ENCODE measurements around the gene ZNF117.
"Not testable (repeated sequence)": the region's sequence is repeated elsewhere in the genome, so short reads cannot be mapped to it uniquely, and the experiment has no call there.

Gene ZNF117

DNA sequence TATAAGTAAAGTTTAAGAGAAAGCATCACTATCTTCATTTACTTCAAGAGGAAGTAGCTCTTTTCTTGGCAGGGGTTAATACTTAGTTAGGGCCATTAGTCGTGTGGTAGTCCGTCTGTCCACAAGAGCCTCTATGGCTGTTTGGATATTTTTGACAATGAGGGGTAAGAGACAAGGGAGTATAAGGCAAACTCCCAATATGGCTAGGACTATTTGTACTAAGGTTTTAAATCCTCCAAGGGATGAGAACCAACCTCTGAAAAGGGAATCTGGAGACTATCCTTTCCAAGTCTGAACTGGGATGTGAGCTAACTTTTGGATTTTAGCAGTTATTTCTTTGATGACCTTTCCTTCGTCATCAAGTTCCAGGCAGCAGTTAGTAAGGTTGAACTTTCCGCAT is at the start of gene ZNF117:
ZNF117 (minus strand) TSS at position 101 of the 400 bp plus-strand sequence.
- DNase-seq (ENCODE audit: extremely low read depth in 1 of 2, low read depth in 1 of 2) = no peak

DNA sequence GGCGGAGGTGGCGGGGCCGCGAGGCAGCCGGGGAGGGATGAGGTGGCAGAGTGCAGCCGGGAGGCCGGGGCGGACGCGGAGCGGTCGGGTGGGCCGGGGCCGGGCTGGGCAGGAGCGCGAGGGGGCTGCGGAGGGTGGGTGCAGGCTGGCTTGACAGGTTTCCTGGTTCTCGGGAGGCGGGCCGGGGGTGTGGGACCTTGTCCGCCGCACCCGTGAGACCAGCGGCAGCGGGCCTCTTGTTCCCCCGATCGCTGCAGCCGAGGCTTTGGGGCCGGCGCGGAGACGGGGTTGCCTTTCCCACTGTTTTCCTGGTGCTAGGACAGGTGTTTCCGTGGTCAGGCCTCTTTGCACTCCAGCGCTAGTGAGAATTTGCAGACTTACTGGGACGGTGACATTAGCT is 47.9 kb upstream of the ZNF117 start:
- DNase-seq (ENCODE audit: extremely low read depth in 1 of 2, low read depth in 1 of 2) = peak in 1 of 2 donors; percentile 5

DNA sequence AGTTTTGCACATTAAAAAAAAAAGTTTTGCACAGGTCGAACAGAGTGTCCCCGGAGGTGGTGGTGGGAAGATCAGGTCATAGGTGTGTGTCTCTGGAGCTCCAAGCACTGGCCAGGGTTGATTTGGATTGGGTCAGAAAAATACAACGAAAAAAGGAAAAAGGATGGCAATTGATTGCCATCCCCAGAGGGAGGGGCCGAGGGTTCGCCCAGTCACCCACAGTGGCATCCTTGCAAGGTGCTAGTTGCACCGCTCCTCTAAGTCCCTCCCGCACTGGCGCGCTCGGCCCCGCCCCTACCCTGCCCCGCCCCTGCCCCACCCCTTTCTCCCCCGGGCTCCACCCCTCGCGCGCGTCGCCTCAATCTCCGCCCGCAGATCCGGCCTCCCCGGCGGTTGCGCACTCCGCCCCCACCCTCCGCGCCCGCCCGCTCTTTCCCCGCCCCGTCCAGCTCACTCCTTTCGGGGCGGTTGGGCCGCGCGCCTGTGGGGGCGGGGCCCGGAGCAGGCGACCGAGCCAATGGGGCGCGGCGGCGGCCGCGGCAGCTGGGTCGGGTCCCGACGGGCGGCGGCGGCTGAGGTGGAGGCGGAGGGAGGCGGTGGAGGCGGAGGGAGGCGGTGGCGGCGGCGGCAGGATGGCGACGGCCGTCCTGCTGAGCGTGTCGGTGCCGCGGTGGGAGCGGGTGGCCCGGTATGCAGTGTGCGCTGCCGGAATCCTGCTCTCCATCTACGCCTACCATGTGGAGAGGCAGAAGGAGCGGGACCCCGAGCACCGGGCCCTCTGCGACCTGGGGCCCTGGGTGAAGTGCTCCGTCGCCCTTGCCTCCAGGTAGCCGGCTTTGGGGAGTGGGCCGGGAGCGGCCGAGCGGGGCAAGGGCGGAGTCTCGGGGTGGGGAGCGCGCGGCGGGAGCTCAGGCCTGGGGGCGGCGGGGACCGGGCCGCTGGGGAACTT is 47.2 kb upstream of the ZNF117 start:
- DNase-seq (ENCODE audit: extremely low read depth in 1 of 2, low read depth in 1 of 2) = peak; percentile 87 to 88

DNA sequence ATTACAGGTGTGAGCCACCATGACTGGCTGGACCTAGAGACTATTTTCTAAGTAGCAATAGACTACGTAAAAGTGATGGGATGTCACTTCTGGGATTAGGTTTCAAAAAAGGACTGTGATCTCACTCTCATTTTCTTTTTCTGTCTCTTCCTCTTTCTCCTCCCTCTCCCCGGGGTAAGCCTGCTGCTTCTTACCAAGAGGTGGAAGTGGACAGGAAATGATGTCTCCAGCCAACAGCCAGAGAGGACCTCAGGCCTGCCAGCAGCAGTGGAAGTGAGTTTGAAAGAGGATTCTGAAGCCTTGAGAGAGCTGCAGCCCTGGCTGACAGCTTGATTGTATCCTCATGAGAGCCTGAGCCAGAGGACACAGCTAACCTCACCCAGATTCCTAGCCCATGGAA is 45.7 kb upstream of the ZNF117 start:
- not testable (repeated sequence) for DNase-seq (ENCODE audit: extremely low read depth in 1 of 2, low read depth in 1 of 2)

DNA sequence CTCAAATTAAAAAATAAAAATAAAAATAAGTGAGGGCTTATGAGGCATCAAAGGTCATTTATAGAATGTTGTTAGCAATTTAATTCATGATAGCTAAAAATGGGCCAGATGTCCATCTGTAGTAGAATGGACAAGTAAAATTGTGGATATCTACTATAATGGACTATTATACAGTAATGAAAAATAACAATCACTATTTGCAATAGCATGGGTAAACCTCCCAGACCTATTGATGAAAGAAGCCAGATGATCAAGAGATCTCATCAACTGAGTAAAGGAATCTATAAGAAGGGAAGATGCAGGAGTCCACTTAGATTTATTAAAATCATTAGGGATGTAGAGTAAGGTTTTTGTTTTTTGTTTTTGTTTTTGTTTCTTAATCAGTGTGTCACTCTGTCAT is 44.6 kb upstream of the ZNF117 start:
- not testable (repeated sequence) for DNase-seq (ENCODE audit: extremely low read depth in 1 of 2, low read depth in 1 of 2)

DNA sequence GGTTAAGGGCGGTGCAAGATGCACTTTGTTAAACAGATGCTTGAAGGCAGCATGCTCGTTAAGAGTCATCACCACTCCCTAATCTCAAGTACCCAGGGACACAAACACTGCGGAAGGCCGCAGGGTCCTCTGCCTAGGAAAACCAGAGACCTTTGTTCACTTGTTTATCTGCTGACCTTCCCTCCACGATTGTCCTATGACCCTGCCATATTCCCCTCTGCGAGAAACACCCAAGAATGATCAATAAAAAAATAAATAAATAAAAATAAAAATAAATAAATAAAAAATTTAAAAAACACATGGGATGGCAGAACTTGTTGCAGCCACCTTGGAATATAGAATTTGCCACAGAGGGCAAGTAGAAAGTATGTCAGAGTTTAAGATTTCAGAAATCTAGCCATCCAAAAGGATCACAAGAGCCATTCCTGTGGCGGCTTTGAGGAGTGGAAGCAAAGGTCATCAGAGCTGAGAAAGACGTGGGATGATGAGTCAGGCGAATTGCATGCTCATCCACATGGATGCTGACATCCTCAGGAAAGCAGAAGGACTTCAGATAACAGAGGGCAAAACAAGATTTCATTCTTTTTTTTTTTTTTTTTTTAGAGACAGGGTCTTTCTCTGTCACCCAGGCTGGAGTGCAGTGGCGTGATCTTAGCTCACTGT is 43.4 kb upstream of the ZNF117 start:
- not testable (repeated sequence) for DNase-seq (ENCODE audit: extremely low read depth in 1 of 2, low read depth in 1 of 2)

DNA sequence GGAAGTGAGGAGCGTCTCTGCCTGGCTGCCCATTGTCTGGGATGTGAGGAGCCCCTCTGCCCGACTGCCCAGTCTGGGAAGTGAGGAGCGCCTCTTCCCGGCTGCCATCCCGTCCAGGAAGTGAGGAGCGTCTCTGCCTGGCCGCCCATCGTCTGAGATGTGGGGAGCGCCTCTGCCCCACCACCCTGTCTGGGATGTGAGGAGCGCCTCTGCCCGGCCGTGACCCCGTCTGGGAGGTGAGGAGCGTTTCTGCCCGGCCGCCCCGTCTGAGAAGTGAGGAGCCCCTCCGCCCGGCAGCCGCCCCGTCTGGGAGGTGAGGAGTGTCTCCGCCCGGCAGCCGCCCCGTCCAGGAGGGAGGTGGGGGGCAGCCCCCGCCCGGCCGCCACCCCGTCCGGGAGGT is 42.6 kb upstream of the ZNF117 start:
- not testable (repeated sequence) for DNase-seq (ENCODE audit: extremely low read depth in 1 of 2, low read depth in 1 of 2)

DNA sequence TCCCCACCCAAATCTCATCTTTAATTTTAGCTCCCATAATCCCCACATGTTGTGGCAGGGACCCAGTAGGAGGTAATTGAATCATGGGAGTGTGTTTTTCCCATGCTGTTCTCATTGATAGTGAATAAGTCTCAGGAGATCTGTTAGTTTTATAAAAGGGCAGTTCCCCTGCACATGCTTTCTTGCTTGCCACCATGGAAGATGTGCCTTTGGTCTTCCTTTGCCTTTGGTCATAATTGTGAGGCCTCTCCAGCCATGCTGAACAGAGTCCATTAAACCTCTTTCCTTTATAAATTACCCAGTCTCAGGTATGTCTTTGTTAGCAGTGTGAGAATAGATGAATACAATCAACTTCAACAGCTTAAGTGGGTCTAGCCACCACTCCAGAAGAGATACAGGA is 34.2 kb upstream of the ZNF117 start:
- DNase-seq (ENCODE audit: extremely low read depth in 1 of 2, low read depth in 1 of 2) = not testable (repeated sequence)

DNA sequence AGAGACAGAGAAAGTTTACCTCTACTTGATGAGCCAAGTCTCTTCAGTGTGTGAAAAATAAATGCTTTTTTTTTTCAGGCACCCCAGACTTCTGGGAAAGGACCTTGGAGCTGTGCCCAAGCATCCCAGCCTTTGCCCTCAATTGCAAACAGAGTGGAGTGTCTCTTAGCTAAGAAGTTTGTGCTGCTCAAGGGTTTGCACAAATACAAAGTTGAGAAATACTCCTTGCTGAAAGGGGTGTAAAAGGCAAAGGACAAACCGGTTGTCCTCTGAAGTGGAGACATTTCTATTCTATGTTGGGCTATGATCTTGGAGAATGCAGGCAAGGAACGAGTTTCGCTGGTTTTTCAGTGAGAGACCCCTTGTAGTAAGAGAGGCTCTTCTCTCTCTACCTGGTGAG is 30.1 kb upstream of the ZNF117 start:
- DNase-seq (ENCODE audit: extremely low read depth in 1 of 2, low read depth in 1 of 2) = not testable (repeated sequence)

DNA sequence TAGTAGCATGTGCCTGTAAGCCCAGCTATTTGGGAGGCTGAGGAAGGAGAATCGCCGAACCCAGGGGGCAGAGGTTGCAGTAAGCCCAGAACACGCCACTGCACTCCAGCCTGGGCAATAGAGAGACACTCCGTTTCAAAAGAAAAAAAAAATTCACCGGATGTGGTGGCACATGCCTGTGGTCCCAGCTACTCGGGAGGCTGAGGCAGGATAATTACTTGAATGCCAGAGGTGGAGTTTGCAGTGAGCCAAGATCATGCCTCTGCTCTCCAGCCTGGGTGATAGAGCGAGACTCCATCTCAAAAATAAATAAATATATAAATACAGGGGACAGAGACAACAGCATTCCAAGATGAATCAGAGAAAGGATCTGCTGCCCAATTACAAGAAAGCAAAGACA is 19.0 kb upstream of the ZNF117 start:
- DNase-seq (ENCODE audit: extremely low read depth in 1 of 2, low read depth in 1 of 2) = not testable (repeated sequence)

DNA sequence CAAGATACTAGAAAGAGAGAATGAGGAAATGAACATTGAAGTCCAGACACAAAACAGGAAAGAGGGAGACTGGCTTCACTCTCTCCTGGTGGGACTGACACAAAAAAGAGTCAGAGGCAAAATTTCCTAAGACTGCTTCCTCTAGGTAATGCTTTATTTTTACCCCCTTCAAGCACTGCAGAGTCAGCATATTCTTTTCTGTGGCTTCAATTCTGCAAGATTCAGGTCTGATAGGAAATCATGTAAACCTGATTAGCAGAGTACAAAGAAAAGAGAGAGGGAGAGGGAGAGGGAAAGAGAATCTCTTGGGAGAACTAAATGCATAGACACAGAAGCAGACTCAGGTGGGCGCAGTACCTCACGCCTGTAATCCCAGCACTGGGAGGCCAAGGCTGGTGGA is 18.6 kb upstream of the ZNF117 start:
- DNase-seq (ENCODE audit: extremely low read depth in 1 of 2, low read depth in 1 of 2) = not testable (repeated sequence)

DNA sequence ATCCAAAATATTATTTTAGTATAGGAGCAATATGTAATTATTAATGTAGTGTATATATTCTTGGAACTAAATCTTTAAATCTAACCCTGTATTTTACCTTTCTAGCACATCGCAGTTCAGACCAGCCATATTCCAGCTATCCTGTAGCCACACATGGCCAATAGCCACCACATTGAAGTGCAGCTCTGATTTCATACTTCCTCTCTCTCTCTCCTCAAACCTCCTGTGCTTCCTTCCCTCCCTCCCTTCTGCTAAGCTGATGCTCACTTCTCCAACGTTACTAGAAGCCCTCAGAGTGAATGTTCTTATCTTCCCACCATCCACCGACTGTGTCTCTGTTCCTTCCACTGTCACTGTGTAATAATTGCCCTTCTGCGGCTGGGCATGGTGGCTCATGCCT is 16.2 kb upstream of the ZNF117 start:
- not testable (repeated sequence) for DNase-seq (ENCODE audit: extremely low read depth in 1 of 2, low read depth in 1 of 2)

DNA sequence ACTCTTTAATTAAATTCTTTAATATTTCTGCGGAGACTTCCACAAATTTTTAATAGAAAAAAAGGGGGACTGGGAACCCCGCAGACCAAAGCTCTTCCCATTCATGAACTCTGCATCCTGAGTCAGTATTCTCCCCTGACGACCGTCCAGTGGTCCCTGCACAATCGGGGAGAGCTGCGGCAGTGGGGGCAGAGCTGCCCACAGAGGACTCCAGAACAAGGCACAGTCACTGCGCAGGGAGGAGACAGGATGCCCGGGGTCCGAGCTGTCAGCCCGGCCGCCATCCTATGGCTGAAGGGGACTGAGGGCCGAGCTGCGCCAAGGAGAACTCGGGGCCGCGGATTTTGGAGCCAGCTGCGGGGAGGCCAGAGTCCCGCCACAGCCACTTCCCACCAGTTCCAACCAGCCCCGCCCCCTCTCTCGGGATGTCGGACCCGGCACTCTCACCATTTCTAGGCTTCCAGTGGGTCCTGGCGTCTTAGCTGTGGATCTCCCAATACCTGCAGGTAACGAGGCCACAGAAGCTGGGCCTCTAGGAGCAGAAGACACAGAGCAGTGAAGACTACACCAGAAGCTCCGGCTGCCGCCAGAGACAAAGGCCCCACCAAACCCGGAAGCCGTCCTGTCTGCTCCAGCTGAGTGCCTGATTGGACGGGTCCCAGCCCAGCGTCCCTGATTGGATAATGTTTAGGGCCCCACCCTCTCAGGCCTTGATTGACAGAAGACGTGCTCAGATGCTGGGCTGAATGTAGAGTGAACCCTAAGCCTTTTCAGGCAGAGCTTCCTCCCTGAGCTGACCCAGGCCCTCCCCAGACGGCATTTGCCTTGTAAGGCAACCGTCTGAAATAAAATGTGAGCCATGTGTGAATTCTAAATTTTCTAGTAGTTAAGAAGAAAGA is 15.5 kb upstream of the ZNF117 start, which contains the start of gene ERV3-1:
ERV3-1 (minus strand) TSS at position 594 of the 899 bp plus-strand sequence. CDS start 13,661 bp downstream, outside the sequence.
- DNase-seq (ENCODE audit: extremely low read depth in 1 of 2, low read depth in 1 of 2) = peak; percentile 82

DNA sequence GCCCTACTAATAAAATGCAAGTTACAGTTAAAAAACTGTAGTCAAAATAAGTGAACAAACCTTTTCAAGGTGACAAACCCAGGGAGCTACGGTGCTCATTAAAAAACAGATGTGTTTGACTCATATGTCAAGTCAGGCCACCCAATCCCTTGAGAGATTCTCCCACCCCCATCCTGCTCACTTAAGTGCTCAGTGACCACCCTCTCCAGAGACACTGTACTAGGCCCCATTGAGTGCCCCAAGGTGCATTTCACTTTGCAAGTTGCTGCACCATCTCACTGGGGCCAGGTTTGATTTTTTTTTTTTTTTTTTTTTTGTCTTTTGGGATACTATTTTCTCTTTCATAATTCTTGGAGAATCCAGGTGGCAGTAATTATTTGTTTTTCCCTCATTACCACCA is 13.7 kb upstream of the ZNF117 start:
- no peak for DNase-seq (ENCODE audit: extremely low read depth in 1 of 2, low read depth in 1 of 2)

DNA sequence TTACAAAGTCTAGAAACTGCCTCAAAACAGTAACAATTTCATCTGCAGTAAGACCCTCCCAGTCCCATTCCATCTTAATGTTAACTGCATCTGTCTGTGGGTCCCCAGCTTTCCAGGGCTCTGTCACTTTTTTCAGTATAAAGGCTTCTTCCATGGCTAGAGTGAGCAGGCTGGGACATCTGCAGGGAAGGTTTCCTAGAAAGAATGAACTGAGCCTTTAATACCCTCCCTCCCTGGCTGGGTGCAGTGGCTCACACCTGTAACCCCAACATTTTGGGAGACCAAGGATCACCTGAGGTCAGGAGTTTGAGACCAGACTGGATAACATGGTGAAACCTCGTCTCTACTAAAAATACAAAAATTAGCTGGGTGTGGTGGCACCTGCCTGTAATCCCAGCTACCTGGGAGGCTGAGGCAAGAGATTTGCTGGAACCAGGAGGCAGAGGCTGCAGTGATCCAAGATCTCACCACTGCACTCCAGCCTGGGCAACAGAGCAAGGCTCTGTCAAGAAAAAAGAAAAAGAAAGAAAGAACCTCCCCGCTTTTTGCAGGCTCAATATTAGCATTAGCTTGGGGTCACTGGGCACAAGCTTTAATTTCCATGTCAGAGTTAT is 12.2 kb upstream of the ZNF117 start:
- DNase-seq (ENCODE audit: extremely low read depth in 1 of 2, low read depth in 1 of 2) = no peak

DNA sequence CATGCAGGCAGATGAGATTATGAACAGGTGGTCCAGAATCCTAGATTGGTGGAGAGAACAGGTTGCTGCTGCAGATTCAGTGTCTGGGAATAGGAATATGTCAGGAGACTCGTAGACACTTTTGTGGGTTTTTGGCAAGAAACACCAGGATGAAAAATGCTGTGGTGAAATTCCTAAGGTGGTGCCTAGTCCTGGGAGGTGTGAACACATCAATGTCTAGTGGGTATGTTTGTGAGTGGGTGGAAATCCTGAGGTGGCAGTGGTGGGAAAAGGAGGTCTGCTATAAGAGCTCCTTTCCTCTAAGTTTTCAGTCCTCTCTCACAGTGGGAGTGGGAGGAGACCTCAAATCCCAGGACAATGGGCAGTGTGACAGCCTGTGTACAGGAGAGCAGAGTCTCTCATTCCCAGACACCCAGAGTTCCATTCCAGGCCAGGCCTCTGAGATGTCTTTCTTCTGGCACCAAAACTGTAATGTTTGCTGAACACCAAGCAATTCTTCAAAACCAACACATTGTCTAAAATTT is 10.5 kb upstream of the ZNF117 start:
- no peak for DNase-seq (ENCODE audit: extremely low read depth in 1 of 2, low read depth in 1 of 2)

DNA sequence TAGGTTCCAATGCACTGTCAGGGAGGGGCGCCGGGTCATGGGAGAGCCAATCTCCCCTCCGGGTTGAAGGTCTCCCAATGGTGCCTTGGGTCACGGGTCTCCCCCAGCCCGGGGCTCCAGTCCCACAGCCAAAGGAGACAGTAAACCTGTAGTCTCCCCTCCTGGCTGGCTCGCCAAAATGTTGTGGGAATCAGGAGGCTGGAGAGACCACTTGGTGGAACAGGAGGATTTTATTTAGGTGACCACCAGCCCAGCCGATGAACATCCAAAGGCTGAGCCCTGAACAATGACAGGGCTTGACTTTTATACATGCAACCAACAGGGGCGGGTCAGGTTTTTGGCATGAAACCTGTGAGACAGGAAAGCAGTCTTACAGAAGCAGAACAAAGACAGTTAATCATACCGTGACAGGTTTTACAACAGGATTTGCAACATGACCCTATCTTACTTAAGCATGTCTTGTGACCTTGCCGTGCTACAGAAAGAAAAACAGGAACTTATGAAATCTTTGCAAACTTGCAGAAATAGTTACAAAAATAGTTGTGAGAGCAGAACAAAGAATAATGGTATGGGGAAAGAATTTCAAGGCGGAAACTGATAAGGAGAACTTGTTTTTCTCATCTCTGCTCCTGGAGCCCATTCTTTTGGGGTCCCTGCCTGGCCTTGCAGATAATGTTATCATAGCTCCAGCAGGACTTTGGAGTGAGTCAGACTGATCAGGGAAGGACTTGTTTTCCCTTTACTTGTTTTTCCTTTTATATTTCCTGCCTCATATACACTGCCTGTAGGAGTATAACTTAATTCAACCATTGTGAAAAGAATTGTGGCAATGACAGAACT is 8.5 kb upstream of the ZNF117 start:
- DNase-seq (ENCODE audit: extremely low read depth in 1 of 2, low read depth in 1 of 2) = no peak

DNA sequence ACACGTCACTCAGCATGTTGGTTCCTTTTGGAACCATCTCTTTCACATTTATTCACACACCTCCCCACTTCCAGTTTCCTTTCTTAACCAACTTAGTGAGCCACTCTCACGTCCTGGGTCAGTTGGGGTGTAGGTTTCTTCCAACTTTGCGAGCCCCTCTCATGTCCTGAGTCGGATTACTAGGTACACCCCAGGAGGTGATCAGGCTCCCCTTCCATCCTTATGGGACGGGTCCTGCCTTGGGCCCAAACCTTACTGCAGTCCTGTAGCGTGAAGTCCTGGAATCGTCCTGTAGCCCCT is 8.0 kb upstream of the ZNF117 start:
- no peak for DNase-seq (ENCODE audit: extremely low read depth in 1 of 2, low read depth in 1 of 2)

DNA sequence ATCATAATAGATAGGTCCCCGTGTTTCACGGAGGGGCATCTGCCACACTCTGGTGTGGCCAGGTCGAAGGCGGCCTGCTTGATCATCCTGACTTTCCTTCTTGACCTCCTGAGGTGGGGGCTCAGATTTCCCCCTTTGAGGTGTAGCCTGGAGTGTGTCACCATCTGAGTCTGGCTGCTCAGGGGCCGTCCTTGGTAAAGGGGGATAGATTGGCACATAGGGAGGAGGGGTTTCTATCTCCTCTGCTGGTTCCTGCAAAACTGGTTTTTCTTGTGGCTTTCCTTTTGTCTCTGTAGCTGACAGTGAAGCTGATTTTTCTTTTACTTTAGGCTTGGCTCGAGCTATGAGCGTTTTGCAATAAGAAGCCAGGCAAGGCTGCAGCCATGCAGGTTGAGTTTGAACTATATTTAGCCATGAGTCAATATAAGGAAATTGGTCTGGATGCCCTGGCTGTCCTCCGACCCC is 7.1 kb upstream of the ZNF117 start:
- DNase-seq (ENCODE audit: extremely low read depth in 1 of 2, low read depth in 1 of 2) = no peak
